GM12874 (cell line): ENCODE measurements around the gene OR51I2.

Experiments used
- TF ChIP-seq, protein P1 (sequence below): IDR thresholded peaks from 2 replicates; pipeline ENCODE4 v1.5.1; 2011; ENCODE audit warnings: low read depth, mild to moderate bottlenecking, control low read depth, low read length, moderate library complexity; ENCODE audit not compliant: insufficient read depth

The OR51I2 gene

DNA sequence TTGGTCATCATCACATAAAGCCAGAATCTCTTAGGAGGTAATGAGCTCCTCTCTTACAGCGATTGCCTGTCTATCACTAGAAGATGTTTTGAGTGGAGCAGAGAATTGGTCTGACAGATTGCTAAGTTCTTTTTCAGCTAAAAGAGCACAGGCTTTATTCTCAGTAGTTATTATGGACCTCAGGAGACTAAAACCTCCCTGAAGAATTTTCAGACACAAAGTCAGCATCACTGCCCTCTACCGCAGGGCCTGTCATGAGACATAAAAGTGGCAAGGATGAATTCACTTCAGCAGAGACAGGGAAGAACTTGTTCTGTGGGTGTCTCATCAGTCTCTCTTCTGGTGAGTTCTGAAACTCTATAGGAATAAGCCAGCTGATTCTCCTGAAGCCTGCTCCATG is at the start of gene OR51I2:
Gene OR51I2 (plus strand): TSS at position 301 of the 400 bp plus-strand sequence. CDS start 4,166 bp downstream, outside the sequence.
- TF ChIP-seq, protein P1, sequence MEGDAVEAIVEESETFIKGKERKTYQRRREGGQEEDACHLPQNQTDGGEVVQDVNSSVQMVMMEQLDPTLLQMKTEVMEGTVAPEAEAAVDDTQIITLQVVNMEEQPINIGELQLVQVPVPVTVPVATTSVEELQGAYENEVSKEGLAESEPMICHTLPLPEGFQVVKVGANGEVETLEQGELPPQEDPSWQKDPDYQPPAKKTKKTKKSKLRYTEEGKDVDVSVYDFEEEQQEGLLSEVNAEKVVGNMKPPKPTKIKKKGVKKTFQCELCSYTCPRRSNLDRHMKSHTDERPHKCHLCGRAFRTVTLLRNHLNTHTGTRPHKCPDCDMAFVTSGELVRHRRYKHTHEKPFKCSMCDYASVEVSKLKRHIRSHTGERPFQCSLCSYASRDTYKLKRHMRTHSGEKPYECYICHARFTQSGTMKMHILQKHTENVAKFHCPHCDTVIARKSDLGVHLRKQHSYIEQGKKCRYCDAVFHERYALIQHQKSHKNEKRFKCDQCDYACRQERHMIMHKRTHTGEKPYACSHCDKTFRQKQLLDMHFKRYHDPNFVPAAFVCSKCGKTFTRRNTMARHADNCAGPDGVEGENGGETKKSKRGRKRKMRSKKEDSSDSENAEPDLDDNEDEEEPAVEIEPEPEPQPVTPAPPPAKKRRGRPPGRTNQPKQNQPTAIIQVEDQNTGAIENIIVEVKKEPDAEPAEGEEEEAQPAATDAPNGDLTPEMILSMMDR = no peak

DNA sequence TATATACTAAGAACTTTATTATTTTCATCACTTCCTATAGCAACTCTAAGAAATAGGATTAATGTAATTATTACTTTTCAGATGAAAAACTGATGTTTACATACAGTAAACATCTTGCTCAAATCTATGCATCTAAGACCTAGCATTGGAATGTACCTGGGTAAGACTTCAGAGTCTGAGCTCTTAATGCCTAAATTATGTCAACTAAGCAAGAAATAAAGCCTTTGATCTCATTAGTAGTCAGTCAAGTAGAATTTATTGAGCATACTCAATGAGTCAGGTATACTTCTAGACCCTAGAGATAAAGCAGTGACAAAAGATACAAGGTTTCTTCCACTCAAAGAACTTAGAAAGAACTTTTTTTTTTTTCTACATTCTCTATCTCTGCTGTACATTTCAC is 44.0 kb upstream of the OR51I2 start:
- TF ChIP-seq, protein P1 = no peak

- TF ChIP-seq, protein P1 = no peak
Measured at GRCh38 chr11:5420993-5421392, 28.1 kb upstream of the OR51I2 start.

DNA sequence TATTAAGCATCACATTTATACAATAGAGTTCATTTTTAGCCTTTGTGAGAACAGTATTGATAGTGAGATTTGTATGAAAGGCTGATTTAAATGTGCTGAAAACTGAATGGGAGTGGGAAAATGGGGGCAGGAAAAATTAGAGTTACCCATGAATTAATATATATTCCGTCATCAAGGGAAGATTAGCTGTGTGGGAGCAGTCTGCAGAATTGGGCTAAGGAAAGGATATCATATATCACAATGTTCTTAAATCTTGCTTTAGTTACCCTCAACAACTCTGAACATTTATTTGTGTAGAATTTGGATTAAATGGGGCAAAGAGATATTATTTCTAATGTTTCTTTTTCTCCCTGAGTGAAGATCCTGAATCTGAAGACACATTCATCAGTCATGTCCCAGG is 27.3 kb upstream of the OR51I2 start, which contains the start of gene OR51Q1:
Gene OR51Q1 (plus strand): TSS at position 301 of the 400 bp plus-strand sequence. CDS start 90 bp downstream, at position 391.
- TF ChIP-seq, protein P1 = no peak

DNA sequence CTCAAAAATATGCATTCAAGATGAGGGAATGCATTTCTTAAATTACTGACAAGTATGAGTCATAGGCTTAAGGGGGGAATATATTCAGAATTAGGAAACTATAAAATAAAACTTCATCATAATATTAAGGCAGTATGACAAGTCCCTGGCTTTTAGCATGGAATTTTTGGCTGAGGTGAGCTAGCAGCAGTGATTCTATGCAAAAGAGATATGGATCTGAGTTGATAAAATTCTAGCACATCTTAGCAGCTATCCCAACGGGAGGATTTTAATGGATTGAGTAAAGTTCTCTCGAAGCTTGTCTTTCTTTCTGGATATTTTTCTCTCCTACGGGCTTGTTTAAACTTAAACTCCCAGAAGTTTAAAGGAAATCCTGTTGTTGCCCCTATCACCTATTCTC is 26.0 kb upstream of the OR51I2 start:
- TF ChIP-seq, protein P1 = no peak

DNA sequence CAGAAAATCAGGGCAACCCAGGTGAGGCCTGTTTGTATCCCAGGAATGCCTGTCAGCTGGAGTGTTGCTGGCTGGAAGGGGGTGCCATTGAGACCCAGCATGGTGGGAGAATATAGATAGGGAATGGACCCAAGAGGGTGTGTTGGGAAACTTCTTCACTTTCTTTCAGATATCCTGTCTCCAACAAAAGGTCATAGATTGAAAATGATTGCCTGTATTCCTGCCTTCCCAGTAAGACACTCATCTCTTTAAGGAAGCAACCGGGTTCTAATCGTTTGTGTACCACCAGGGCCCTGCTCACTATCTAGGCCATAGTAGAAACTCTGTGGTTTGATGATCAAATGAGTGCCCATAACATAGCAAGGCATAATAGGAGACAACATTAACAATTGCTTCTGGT is 7.7 kb upstream of the OR51I2 start, which contains the start of gene OR51I1:
Gene OR51I1 (minus strand): TSS at position 101 of the 400 bp plus-strand sequence. CDS start 0 bp downstream, at position 101.
- TF ChIP-seq, protein P1 = no peak

DNA sequence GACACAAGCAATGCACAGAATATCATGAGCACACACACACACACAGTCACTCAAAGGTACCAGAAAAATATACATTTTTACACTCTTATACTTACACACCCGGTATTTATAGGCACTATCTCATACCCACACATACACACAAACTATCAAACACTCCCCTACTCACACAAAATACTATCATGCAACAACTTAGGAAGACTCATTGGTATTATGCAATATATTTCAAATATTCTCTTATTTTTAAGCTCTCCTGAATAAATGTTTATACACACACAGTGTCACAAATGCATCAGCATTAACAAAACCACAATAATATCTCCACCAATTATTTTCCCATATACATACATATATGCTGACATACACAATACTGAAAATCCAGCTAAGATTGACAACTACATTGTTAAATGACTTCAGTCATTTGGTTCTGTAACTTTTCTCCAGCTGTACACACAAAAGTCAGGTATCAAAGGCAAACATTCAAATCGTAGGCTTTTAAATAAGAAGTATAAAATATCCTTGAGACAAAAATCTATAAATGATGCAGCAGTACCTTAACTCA is 5.2 kb upstream of the OR51I2 start:
- TF ChIP-seq, protein P1 = no peak
